Urinary bladder (tissue), 2 donors: ENCODE results near the gene ZNF425. TPM values are rescaled to one million over a fixed set of nuclear protein-coding genes. Genes with fewer than 3 reads are reported as not detected.
A peak's percentile ranks its signal among the peaks of the same experiment; 100 is the strongest.

Experiments used
- polyA plus RNA-seq: library from polyadenylated mRNA; stranded (reverse); fragments of 200-250 nt; gene quantifications from one replicate; pipeline ENCODE4 v1.2.3, GENCODE V29; 2013
- small RNA-seq: library from RNA; depleted of rRNA; stranded (forward); fragments of <200 nt; gene quantifications from one replicate; pipeline ENCODE3, GENCODE V24; 2014
- total RNA-seq: library from RNA; depleted of rRNA; stranded (reverse); fragments of >200 nt; gene quantifications from one replicate; pipeline ENCODE4 v1.2.3, GENCODE V29; 2014
- donor health status: healthy.

Gene ZNF425
- total and polyA plus RNA-seq, 2 donors, result 2.7 to 4.9 TPM

Small RNA genes within 50 kb of the gene (small RNA-seq; reads per million reads assigned to genes)
- gene COX6B1P1 (not detected), gene RN7SL521P (0.41 reads per million, percentile 34 among the genes with 10 or more reads in this experiment)

Other genes with a start within 250 kb of the ZNF425 start
- gene EZH2, start 242.0 kb downstream of the ZNF425 start, total RNA-seq, result 20.0 TPM
- gene EZH2, start 242.0 kb downstream of the ZNF425 start, polyA plus RNA-seq, result 2.1 TPM
- gene PDIA4, start 97.8 kb downstream of the ZNF425 start, total RNA-seq, result 92.8 TPM
- 71.6 TPM for gene PDIA4, start 97.8 kb downstream of the ZNF425 start, polyA plus RNA-seq
- 6.8 TPM for gene ZNF786, start 35.6 kb downstream of the ZNF425 start, total RNA-seq
- 5.5 TPM for gene ZNF786, start 35.6 kb downstream of the ZNF425 start, polyA plus RNA-seq
- 16.3 TPM for gene ZNF398, start 21.1 kb upstream of the ZNF425 start, total RNA-seq
- gene ZNF398, start 21.1 kb upstream of the ZNF425 start, polyA plus RNA-seq, result 6.8 TPM
- 20.8 TPM for gene ZNF282, start 69.2 kb upstream of the ZNF425 start, total RNA-seq
- gene ZNF282, start 69.2 kb upstream of the ZNF425 start, polyA plus RNA-seq, result 20.1 TPM
- 5.5 TPM for gene ZNF212, start 113.3 kb upstream of the ZNF425 start, total RNA-seq
- gene ZNF212, start 113.3 kb upstream of the ZNF425 start, polyA plus RNA-seq, result 8.5 TPM
- 7.1 TPM for gene ZNF783, start 135.9 kb upstream of the ZNF425 start, total RNA-seq
- 12.2 TPM for gene ZNF783, start 135.9 kb upstream of the ZNF425 start, polyA plus RNA-seq